Measurements from ENCODE around the gene CREB5. TPM values are rescaled to one million over a fixed set of nuclear protein-coding genes. Genes with fewer than 3 reads are reported as not detected.

Gene CREB5
- polyA plus RNA-seq, 5 donors = 10.4 to 19.5 (median 14.8) TPM

- peak; percentile 76 for DNase-seq
Observed at GRCh38 chr7:28853834-28854749, 441.8 kb downstream of the CREB5 start.

DNA sequence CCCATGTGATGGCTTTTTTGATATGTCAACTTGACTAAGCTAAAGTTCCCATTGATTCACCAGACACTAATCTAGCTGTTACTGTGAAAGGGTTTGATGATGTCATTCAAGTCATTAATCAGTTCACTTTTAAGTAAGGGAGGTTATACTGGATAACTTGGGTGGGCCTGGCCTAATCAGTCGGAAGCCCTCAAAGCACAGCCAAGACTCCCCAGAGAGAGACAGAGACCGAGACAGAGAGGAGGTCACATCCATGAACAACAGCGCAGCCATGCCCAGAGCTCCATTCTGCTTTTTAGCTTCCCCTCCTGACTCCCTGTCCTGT lies 442.4 kb downstream of the CREB5 start:
- DNase-seq = no peak

DNA sequence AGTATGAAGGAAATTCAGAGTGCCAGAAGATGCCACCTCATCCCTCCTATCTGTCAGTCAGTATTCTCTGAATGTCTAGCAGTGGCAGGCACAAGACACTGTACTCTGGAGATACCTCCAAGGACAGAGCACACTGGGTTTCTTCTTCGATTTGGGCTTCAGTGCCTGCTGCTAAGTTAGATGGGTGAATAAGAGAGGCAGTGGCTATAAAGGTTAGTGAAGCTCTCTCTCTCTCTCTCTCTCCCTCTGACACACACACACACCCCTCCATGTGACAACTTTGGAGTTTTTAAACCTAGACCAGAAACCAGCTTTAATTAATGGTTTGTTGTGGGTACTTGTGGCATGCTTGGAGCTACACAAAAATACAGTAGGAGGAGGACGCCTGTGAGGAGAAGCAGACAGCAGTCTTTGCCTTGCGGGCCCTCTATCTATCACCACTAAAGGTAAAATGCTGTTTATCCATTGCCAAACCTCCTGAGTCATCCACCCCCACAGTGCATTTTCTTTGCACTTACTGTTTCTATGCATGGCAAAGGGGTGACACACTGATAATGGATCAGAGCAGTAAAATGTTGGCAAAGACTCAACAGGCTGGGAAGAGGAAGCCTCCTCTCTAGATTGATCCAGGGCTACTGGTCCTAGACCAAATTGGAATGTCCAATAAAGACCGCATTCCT lies 443.4 kb downstream of the CREB5 start:
- no peak for DNase-seq

DNA sequence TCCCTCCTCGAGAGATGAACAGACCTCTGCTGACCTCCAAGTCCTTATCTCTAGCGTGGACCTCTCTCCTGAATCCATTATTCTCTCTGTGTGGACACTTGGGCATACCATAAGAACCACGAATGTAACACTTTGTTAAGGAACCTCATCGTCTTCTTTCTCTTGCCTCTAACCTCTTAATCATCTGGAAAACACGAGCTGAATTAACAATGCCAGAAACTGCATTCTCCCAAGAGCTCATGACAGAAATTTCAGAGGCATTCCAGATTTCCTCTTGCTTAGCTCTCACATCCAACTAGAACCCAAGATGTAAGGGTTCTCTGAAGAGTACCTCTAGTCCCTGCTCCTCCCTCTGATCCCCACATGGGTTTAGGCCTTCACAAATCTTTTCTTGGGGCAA lies 444.3 kb downstream of the CREB5 start:
- DNase-seq = no peak

GRCh38 chr7:28858206-28858605 lies 445.9 kb downstream of the CREB5 start:
- DNase-seq = no peak

DNA sequence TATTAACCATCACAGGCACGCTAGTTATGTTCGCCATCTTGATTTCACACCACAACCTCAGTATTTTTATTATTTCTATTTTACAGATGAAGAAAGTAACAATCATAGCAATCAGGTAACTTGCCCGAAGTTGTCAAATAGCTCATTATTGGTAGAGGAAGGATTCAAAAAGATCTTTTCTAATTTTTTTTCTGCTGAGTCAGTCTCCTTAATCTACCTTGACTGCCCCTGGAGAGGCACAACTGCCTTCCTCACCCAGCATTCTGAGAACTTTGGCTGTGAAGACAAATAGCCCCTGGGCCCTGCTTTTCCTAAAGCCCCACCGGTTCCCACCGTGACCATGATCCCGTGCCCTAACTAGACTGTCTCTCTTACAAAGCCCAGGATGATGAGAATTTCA lies 446.6 kb downstream of the CREB5 start:
- DNase-seq = no peak

- no peak for DNase-seq
Observed at GRCh38 chr7:28861825-28862224, 449.5 kb downstream of the CREB5 start.

- no peak for DNase-seq
Observed at GRCh38 chr7:28862595-28863272, 450.4 kb downstream of the CREB5 start.

DNA sequence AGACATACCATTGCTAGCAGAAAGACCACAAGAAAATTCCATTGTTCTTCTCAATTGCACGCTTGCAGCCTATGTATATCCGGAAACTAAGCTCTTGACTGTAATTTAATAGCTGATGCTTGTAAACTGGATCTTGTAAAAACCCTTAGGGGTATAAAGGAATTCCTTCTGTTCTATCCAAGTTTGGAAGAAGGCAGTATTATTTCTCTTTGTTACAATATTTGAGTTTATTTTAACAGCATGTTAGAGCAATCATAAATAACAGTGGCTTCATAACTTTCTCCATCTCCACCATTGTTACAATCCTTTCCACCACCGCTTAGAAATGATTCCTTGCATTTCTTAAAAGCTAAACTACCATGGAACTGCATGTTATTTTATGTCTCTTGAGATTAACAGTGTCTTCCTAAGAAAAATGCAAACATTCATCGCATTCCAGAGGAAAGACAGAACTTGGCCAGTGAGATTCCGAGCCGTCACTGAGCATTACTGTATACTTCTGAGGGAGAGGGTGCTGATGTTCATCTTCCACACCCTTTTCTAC lies 453.4 kb downstream of the CREB5 start:
- no peak for DNase-seq

DNA sequence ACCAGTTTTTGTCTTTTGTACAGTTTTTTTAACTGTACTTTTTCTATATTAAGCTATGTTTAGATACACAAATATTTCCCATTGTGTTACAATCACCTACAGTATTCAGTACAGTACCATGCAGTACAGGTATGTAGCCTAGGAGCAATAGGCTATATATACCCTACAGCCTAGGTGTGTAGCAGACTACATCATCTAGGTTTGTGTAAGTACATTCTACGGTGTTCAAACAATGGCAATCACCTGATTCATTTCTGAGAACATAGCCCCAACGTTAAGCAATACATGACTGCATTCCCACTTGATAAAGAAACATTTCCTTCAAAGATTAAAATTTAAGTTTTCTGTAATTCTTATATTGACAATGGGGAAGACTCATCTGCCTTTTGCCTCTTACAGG lies 456.4 kb downstream of the CREB5 start:
- DNase-seq = no peak

DNA sequence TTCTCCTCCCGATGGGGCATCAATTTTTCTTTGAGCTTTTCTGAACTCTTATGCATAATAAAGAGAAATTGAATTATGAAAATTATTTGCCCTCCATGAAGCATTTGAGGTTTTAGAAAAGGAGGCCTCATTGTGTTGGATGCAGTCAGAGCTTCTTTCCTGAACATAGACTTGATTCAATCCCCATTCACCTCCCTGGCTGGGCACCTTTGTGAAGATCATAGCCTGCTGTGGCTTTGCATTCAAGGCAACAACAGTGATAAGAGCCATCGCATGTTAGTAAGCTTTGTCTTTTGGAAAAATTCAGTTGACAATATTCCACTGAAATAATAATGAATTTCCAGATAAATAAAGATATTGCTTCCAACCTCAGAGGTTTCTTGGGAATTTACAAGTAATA lies 458.8 kb downstream of the CREB5 start:
- no peak for DNase-seq

DNA sequence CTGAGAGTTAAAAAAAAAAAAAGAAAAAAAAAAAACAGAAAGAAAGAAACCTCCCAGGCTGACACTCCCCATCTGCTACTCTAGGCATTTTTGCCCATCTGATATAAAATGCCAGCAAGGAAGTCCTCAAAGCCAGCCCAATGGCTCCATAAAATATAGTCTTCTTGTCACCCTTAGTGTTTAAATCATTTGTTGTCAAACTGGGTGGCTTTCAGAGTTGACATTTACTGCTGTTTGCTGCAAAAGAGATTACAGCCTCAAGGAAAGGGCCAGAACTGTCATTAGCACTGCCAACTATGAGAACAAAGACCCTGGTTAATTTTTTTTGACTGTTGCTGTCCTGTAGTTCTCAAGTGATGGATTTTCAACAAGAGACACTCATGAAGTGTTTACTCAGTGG lies 459.3 kb downstream of the CREB5 start:
- no peak for DNase-seq

GRCh38 chr7:28872226-28872625 lies 459.9 kb downstream of the CREB5 start:
- DNase-seq = no peak

DNA sequence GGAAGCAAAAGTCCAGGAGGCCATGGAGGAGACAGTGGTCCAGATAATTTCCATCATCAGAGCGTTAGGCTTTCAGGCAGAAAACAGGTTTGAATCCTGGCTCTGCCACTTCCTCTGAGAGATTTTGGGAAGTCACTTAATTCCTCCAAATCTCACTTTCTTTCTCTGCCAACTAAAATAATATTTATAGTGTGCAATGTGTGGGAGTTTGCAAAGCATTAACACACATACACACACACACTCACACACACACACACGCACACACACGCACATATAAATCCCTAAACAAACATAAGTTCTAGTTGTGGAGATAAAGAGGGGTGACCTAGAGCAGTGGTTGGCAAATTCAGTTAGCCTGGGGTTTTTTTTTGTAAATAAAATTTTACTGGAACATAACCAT lies 461.0 kb downstream of the CREB5 start:
- no peak for DNase-seq

DNA sequence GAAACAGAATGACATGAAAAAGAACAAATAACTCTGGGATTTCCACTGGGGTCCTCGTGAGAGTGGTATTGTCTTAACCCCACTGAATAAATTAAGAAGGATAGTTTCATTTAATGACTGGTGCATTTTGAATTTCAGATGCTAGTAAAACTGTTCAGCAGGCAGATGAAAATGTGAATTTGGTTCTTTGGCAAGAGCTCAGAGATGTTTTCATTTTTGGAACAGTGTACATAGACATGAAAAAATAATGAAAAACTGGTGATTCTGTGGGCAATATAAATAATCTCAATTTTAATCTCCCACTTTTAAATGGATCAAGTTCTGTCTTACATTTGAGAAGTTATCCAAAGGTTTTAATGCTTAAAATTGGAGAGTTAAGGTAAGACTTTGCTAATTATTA lies 461.7 kb downstream of the CREB5 start:
- no peak for DNase-seq

Other genes with a start within 250 kb of the CREB5 start
- 10 to 100 TPM; 13.9 to 15.7 (median 15.2) TPM for gene JAZF1, start 231.7 kb upstream of the CREB5 start, polyA plus RNA-seq (ENCODE audit: insufficient read depth in 1 of 5, insufficient read length in 5 of 5, low replicate concordance in 1 of 5)